IgD-negative memory B cell (primary cell): ENCODE data around the gene TPCN2. TPM values are rescaled to one million over a fixed set of nuclear protein-coding genes. Genes with fewer than 3 reads are reported as not detected.

Experiments
- H3K27ac Mint-ChIP-seq, 3 donors: one replicate each; pipeline ENCODE4 v1.8.0; 2020 to 2022; ENCODE audit warnings: mild to moderate bottlenecking in 3 of 3, mixed read lengths in 3 of 3, moderate library complexity in 1 of 3
- H3K27me3 Mint-ChIP-seq: one replicate; pipeline ENCODE4 v1.8.0; 2021; ENCODE audit warnings: mixed read lengths
- H3K36me3 Mint-ChIP-seq: one replicate; pipeline ENCODE4 v1.8.0; 2020; ENCODE audit warnings: mild to moderate bottlenecking, mixed read lengths
- H3K4me1 Mint-ChIP-seq, 3 donors: one replicate each; pipeline ENCODE4 v1.8.0; 2020 to 2022; ENCODE audit warnings: mixed read lengths in 3 of 3, mild to moderate bottlenecking in 1 of 3
- H3K4me3 Mint-ChIP-seq, 4 donors: one replicate each; pipeline ENCODE4 v1.8.0; 2020 to 2022; ENCODE audit warnings: mild to moderate bottlenecking in 4 of 4, mixed read lengths in 4 of 4, moderate library complexity in 3 of 4
- H3K9me3 Mint-ChIP-seq, 3 donors: one replicate each; pipeline ENCODE4 v1.8.0; 2020 to 2021; ENCODE audit warnings: mixed read lengths in 3 of 3, mild to moderate bottlenecking in 1 of 3
- polyA plus RNA-seq: library from polyadenylated mRNA; unstranded; fragments of 300-500 nt; fragmentation: Illumina TruSeq; gene quantifications from one replicate; pipeline ENCODE4 v1.2.3, GENCODE V29; 2021

TPCN2 gene
- polyA plus RNA-seq, 1 donor from 2014 or later, result 5.7 TPM

GRCh38 chr11:69040581-69041260 is 8.0 kb upstream of the TPCN2 start:
- H3K27me3 Mint-ChIP-seq, result peaks cover 12% of the 10 kb centered on the region

GRCh38 chr11:69041516-69041915 is 7.2 kb upstream of the TPCN2 start:
- H3K36me3 Mint-ChIP-seq, result no peaks in the 10 kb centered on the region
- H3K9me3 Mint-ChIP-seq, result no peaks in the 10 kb centered on the region
- H3K27me3 Mint-ChIP-seq, result peaks cover 13% of the 10 kb centered on the region
- no peak overlapping the region for H3K27ac Mint-ChIP-seq
- H3K4me1 Mint-ChIP-seq, result peaks cover 0 to 3% (median 3%) of the 10 kb centered on the region in 3 donors
- H3K4me3 Mint-ChIP-seq, result no peak overlapping the region

More at GRCh38 chr11:69040581-69041260, 8.0 kb upstream of the TPCN2 start:
- Mint-ChIP-seq H3K36me3 (no peaks in the 10 kb centered on the region), H3K9me3 (no peaks in the 10 kb centered on the region), H3K4me3 (no peak overlapping the region), H3K4me1 (peaks cover 0 to 3% (median 3%) of the 10 kb centered on the region in 3 donors), H3K27ac (peak overlapping the region in 1 of 3 donors; percentile 23)

GRCh38 chr11:69044111-69045013 is 4.4 kb upstream of the TPCN2 start:
- no peaks in the 10 kb centered on the region for H3K36me3 Mint-ChIP-seq
- peak overlapping the region in 1 of 4 donors; percentile 69 for H3K4me3 Mint-ChIP-seq
- H3K9me3 Mint-ChIP-seq, result no peaks in the 10 kb centered on the region
- peak overlapping the region in 2 of 3 donors; percentile 22 to 43 for H3K27ac Mint-ChIP-seq
- peaks cover 6 to 8% (median 6%) of the 10 kb centered on the region in 3 donors for H3K4me1 Mint-ChIP-seq
- peaks cover 13% of the 10 kb centered on the region for H3K27me3 Mint-ChIP-seq

GRCh38 chr11:69048031-69048693 is 570 bp upstream of the TPCN2 start:
- H3K4me3 Mint-ChIP-seq, result peak overlapping the region; percentile 81 to 92 (median 88)
- H3K27me3 Mint-ChIP-seq, result peaks cover 13% of the 10 kb centered on the region
- no peaks in the 10 kb centered on the region for H3K9me3 Mint-ChIP-seq
- H3K36me3 Mint-ChIP-seq, result no peaks in the 10 kb centered on the region
- peak overlapping the region; percentile 86 to 97 (median 87) for H3K27ac Mint-ChIP-seq
- H3K4me1 Mint-ChIP-seq, result peaks cover 24 to 28% (median 26%) of the 10 kb centered on the region in 3 donors

GRCh38 chr11:69049490-69049867 is 747 bp downstream of the TPCN2 start:
- peak overlapping the region; percentile 71 to 97 (median 91) for H3K27ac Mint-ChIP-seq
- H3K4me3 Mint-ChIP-seq, result peak overlapping the region; percentile 81 to 91 (median 85)
- no peaks in the 10 kb centered on the region for H3K9me3 Mint-ChIP-seq
- H3K36me3 Mint-ChIP-seq, result no peaks in the 10 kb centered on the region
- H3K4me1 Mint-ChIP-seq, result peaks cover 24 to 30% (median 28%) of the 10 kb centered on the region in 3 donors
- peaks cover 8% of the 10 kb centered on the region for H3K27me3 Mint-ChIP-seq

GRCh38 chr11:69050592-69051380 is 2.1 kb downstream of the TPCN2 start:
- Mint-ChIP-seq H3K27me3 (peaks cover 5% of the 10 kb centered on the region), H3K4me1 (peaks cover 24 to 37% (median 33%) of the 10 kb centered on the region in 3 donors), H3K9me3 (no peaks in the 10 kb centered on the region), H3K36me3 (peaks cover 2% of the 10 kb centered on the region), H3K4me3 (peak overlapping the region; percentile 81 to 91 (median 82)), H3K27ac (peak overlapping the region in 2 of 3 donors; percentile 88 to 97)

- Mint-ChIP-seq H3K27me3 (peaks cover 3% of the 10 kb centered on the region), H3K36me3 (peaks cover 2% of the 10 kb centered on the region), H3K4me3 (peak overlapping the region; percentile 34 to 91 (median 82)), H3K27ac (peak overlapping the region; percentile 53 to 97 (median 88)), H3K4me1 (peaks cover 29 to 43% (median 39%) of the 10 kb centered on the region in 3 donors), H3K9me3 (no peaks in the 10 kb centered on the region)
Observed at GRCh38 chr11:69051381-69052342, 2.9 kb downstream of the TPCN2 start.

GRCh38 chr11:69052343-69053168 is 3.8 kb downstream of the TPCN2 start:
- no peaks in the 10 kb centered on the region for H3K9me3 Mint-ChIP-seq
- H3K4me3 Mint-ChIP-seq, result peak overlapping the region; percentile 25 to 87 (median 82)
- peaks cover 29 to 48% (median 39%) of the 10 kb centered on the region in 3 donors for H3K4me1 Mint-ChIP-seq
- peaks cover 2% of the 10 kb centered on the region for H3K36me3 Mint-ChIP-seq
- H3K27ac Mint-ChIP-seq, result peak overlapping the region; percentile 73 to 97 (median 88)
- H3K27me3 Mint-ChIP-seq, result peaks cover 3% of the 10 kb centered on the region

GRCh38 chr11:69053169-69053477 is 4.4 kb downstream of the TPCN2 start:
- H3K4me1 Mint-ChIP-seq, result peaks cover 29 to 46% (median 39%) of the 10 kb centered on the region in 3 donors
- peak overlapping the region in 2 of 3 donors; percentile 16 to 77 for H3K27ac Mint-ChIP-seq
- peaks cover 2% of the 10 kb centered on the region for H3K36me3 Mint-ChIP-seq
- peaks cover 3% of the 10 kb centered on the region for H3K27me3 Mint-ChIP-seq
- no peaks in the 10 kb centered on the region for H3K9me3 Mint-ChIP-seq
- peak overlapping the region in 2 of 4 donors; percentile 21 to 25 for H3K4me3 Mint-ChIP-seq

GRCh38 chr11:69053546-69054396 is 5.0 kb downstream of the TPCN2 start:
- H3K36me3 Mint-ChIP-seq, result peaks cover 2% of the 10 kb centered on the region
- peaks cover 24 to 42% (median 36%) of the 10 kb centered on the region in 3 donors for H3K4me1 Mint-ChIP-seq
- H3K27me3 Mint-ChIP-seq, result peaks cover 3% of the 10 kb centered on the region
- H3K4me3 Mint-ChIP-seq, result peak overlapping the region in 3 of 4 donors; percentile 25 to 45 (median 33)
- H3K9me3 Mint-ChIP-seq, result no peaks in the 10 kb centered on the region
- peak overlapping the region; percentile 77 to 92 (median 87) for H3K27ac Mint-ChIP-seq

- Mint-ChIP-seq H3K27ac (peak overlapping the region; percentile 77 to 92 (median 87)), H3K4me1 (peaks cover 23 to 40% (median 36%) of the 10 kb centered on the region in 3 donors), H3K4me3 (peak overlapping the region in 1 of 4 donors; percentile 33), H3K9me3 (no peaks in the 10 kb centered on the region), H3K36me3 (peaks cover 2% of the 10 kb centered on the region), H3K27me3 (peaks cover 3% of the 10 kb centered on the region)
Observed at GRCh38 chr11:69054397-69055211, 5.9 kb downstream of the TPCN2 start.
